Bone marrow (tissue), 2 donors: ENCODE results near the gene LRCH3.
"Not testable (repeated sequence)": the region's sequence is repeated elsewhere in the genome, so short reads cannot be mapped to it uniquely, and the experiment has no call there.

Experiments
- DNase-seq, 2 donors: peaks; one replicate each; lab custom pipeline; 2025; lab: John Stamatoyannopoulos, UW

The LRCH3 gene

GRCh38 chr3:197926418-197926817 is 135.4 kb downstream of the LRCH3 start:
- no peak for DNase-seq

GRCh38 chr3:197927578-197927977 is 136.5 kb downstream of the LRCH3 start:
- DNase-seq: not testable (repeated sequence)

GRCh38 chr3:197936819-197937384 is 145.8 kb downstream of the LRCH3 start:
- no peak for DNase-seq
